ENCODE data around the gene VENTX. TPM values are rescaled to one million over a fixed set of nuclear protein-coding genes. Genes with fewer than 3 reads are reported as not detected.

The VENTX gene
- total RNA-seq, 1 experiment from 2014 or later: not detected

DNA sequence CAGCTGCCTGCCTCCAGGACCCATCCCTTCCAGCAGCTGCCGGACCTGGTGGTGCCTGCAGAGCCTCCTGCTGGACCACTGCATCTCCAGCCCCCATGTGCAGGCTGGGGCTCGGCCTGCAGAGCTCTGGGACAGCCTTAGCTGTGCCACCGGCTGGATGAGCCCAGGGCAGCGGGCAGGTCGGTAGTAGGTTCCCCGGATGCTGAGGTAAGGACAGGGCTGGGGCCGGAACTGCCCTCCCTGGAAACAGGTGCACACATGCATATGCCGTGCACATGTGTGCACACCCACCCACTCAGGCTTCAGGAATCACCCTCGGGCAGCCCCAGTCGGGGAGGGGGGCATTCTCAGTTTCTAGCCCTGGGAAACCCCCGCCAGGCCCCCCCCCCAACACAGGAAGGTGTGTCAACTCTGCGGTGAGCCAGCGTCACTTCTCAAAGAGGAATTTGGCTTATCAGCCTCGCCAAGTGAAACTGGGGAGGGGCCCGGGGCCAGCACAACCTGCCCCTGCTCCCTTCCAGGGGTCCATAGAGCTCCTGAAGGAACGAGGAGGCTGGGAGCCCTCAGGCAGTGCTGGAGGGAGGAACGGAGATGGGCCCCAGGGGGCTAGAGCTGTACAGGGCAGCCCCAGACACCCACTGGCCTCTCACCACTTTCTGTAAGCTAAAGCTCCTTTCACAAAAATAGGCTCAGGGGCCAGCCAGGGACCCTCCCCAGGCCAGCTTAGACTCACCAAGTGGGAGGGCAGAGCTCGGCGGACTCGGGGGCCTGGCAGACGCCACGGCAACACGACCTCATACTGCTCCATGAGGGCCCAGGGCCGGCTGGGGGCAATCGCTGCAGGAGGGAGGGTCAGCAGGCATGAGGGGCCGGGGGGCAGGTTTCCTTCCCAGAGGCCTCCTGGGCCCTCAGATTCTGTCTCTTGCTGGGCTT, 37.4 kb downstream of the VENTX start (continued):
- TF ChIP-seq, protein P1, sequence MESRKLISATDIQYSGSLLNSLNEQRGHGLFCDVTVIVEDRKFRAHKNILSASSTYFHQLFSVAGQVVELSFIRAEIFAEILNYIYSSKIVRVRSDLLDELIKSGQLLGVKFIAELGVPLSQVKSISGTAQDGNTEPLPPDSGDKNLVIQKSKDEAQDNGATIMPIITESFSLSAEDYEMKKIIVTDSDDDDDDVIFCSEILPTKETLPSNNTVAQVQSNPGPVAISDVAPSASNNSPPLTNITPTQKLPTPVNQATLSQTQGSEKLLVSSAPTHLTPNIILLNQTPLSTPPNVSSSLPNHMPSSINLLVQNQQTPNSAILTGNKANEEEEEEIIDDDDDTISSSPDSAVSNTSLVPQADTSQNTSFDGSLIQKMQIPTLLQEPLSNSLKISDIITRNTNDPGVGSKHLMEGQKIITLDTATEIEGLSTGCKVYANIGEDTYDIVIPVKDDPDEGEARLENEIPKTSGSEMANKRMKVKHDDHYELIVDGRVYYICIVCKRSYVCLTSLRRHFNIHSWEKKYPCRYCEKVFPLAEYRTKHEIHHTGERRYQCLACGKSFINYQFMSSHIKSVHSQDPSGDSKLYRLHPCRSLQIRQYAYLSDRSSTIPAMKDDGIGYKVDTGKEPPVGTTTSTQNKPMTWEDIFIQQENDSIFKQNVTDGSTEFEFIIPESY (IDR thresholded peaks at IDR 0.05; ENCODE audit: extremely low read depth, insufficient replicate concordance, low read length): no peak
- TF ChIP-seq POLR2A (IDR thresholded peaks at IDR 0.05; ENCODE audit: borderline replicate concordance, extremely low read depth, insufficient read depth, insufficient read length) (no peak), POLR2AphosphoS5 (IDR thresholded peaks at IDR 0.05; ENCODE audit: low read depth, low read length) (no peak), CBX3 (IDR thresholded peaks at IDR 0.05; ENCODE audit: low read depth) (no peak), EZH2phosphoT487 (IDR thresholded peaks at IDR 0.05; ENCODE audit: borderline replicate concordance) (no peak)
- TF ChIP-seq, protein P2, sequence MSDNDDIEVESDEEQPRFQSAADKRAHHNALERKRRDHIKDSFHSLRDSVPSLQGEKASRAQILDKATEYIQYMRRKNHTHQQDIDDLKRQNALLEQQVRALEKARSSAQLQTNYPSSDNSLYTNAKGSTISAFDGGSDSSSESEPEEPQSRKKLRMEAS (IDR thresholded peaks at IDR 0.05): no peak

DNA sequence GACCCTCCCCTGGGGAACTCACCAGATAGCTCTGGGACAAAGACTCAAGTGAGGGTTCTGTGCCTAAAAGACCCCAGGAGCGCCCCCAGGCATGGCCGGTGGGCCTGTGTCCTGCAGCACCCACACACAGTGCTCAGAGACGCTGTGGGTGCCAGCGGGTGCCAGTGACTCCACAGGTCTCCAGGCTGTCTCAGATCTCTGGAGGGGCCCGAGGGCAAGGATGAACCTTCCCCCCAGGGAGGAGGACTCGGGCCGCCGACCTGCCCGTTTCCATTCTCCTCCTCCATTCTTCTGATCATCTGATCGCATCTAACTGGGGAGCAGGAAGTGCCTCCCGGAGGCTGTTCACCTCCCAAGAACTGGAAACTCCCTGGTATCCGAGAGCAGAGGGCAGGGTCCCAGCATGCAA, 38.0 kb downstream of the VENTX start:
- RAD21 ChIA-PET (ENCODE audit: low non-redundant PET in 1 of 2, low total read pairs in 2 of 2, uncharacterized antibody in 2 of 2, unreplicated experiment in 2 of 2): no interaction called here
- POLR2A ChIA-PET: no interaction called here
- no TSS peak for BruUV-seq (replicated peaks)
- intact Hi-C loops (cut with micrococcal nuclease): no loop called here
- Histone ChIP-seq H3K27me3 (ENCODE audit: insufficient read depth, low read length) (no peaks in the 10 kb centered on the region), H3K27ac (ENCODE audit: low read depth, low read length) (no peak overlapping the region), H3K4me3 (replicated peaks in 1 of 2; ENCODE audit: low read depth in 1 of 2, low read length in 2 of 2) (no peak overlapping the region), H2AFZ (ENCODE audit: low read depth, low read length, poor library complexity, severe bottlenecking) (no peak overlapping the region), H3K4me2 (ENCODE audit: low read length) (no peak overlapping the region), H3K9me3 (ENCODE audit: control insufficient read depth in 1 of 2, insufficient read depth in 1 of 2, low read depth in 1 of 2, low read length in 2 of 2) (no peaks in the 10 kb centered on the region), H3K9ac (ENCODE audit: low read length) (no peak overlapping the region), H3K4me1 (ENCODE audit: control insufficient read depth in 1 of 2, insufficient read depth in 2 of 2, low read length in 2 of 2) (no peaks in the 10 kb centered on the region), H3K79me2 (ENCODE audit: insufficient read depth, low read length) (no peaks in the 10 kb centered on the region), H4K20me1 (ENCODE audit: insufficient read depth) (no peaks in the 10 kb centered on the region), H3K36me3 (ENCODE audit: control insufficient read depth in 1 of 2, insufficient read depth in 2 of 2, low read length in 2 of 2) (no peaks in the 10 kb centered on the region), H3K9me2 (ENCODE audit: insufficient read depth) (no peaks in the 10 kb centered on the region)
- CTCF ChIA-PET: no interaction called here
- DNase-seq (ENCODE audit: low read depth, low spot score) (no peak), ATAC-seq (no peak)
- no peak for TF ChIP-seq EGR1 (IDR thresholded peaks at IDR 0.05; ENCODE audit: low read depth)
- TF ChIP-seq, protein P2 (IDR thresholded peaks at IDR 0.05): no peak
- no peak for TF ChIP-seq FOSL1 (IDR thresholded peaks at IDR 0.05; ENCODE audit: low read depth)
- TF ChIP-seq CBX3 (IDR thresholded peaks at IDR 0.05; ENCODE audit: low read depth): no peak
- TF ChIP-seq EZH2 (IDR thresholded peaks at IDR 0.05): no peak

Measured in HCT116 (cell line).